DOHH2 (cell line): ENCODE results near the gene SEC22A.

ENCODE experiments used
- CTCF ChIP-seq: fragments of 200-600 bp; sonication (generic); IDR thresholded peaks from one replicate; pipeline ENCODE4 v1.5.1; 2014; ENCODE audit warnings: antibody characterized with exemption, mild to moderate bottlenecking, low read depth, low read length; ENCODE audit not compliant: poor library complexity, severe bottlenecking
- EZH2phosphoT487 ChIP-seq: fragments of 200-600 bp; sonication (generic); IDR thresholded peaks from 2 replicates; pipeline ENCODE4 v1.6.1; 2017; ENCODE audit warnings: borderline replicate concordance, mild to moderate bottlenecking, antibody characterized with exemption, low read length, moderate library complexity, mixed read lengths

- TF ChIP-seq CTCF: no peak
- no peak for TF ChIP-seq EZH2phosphoT487
Observed at GRCh38 chr3:123295171-123295900, 93.6 kb downstream of the SEC22A start.
